H1 (cell line): Measurements from ENCODE around the gene KRT14. TPM values are rescaled to one million over a fixed set of nuclear protein-coding genes. Genes with fewer than 3 reads are reported as not detected.

Source experiments
- BACH1 ChIP-seq: IDR thresholded peaks from 2 replicates; pipeline ENCODE4 v1.6.1; 2012; ENCODE audit warnings: low read length, improper control_type of control experiment
- EGR1 ChIP-seq: IDR thresholded peaks from 2 replicates; pipeline ENCODE4 v1.6.1; 2011; ENCODE audit warnings: low read depth, low read length, borderline replicate concordance
- SIN3A ChIP-seq, 2 experiments: IDR thresholded peaks in 1 of 2; conservative IDR thresholded peaks in 1 of 2; 2 replicates each; pipeline ENCODE4 v1.6.1; 2011 to 2012; ENCODE audit warnings: low read length in 2 of 2, improper control_type of control experiment in 1 of 2, low read depth in 1 of 2, mild to moderate bottlenecking in 1 of 2
- polyA plus RNA-seq, 7 experiments: library from polyadenylated mRNA; depleted of rRNA in 3 of 7; stranded (reverse) in 5 of 7; unstranded in 2 of 7; fragments of >200 nt in 5 of 7; fragments of 200-250 nt in 2 of 7; gene quantifications; 1 replicate in 5 of 7; 2 replicates in 1 of 7; 4 replicates in 1 of 7; pipeline versions ENCODE4 v1.2.1 to v1.2.3, GENCODE V29; 2011 to 2013; ENCODE audit warnings: missing spikeins in 2 of 7, mixed read lengths in 2 of 7
- total RNA-seq: library from RNA; stranded (reverse); fragmentation: NEBNext Ultra II Directional; extraction: Animal tissue kit (Norgen Biotek cat#: 25700); gene quantifications from 2 replicates; pipeline ENCODE4 v1.2.1, GENCODE V29; 2021

Gene KRT14
- total and polyA plus RNA-seq, 2 of the 8 experiments (the other 6 are each of a cell fraction or from before 2014, with no cell fraction given): 0.35 TPM; not detected in 1

GRCh38 chr17:41629826-41630670 is 43.4 kb upstream of the KRT14 start (continued):
- TF ChIP-seq BACH1: no peak
- no peak for TF ChIP-seq EGR1
- no peak for TF ChIP-seq SIN3A (conservative IDR thresholded peaks at IDR 0.05 in 1 of 2, IDR thresholded peaks at IDR 0.05 in 1 of 2; ENCODE audit: low read depth in 1 of 2, low read length in 2 of 2)
- TF ChIP-seq, all 59 proteins: peak for 0
